Motor neuron (in vitro differentiated cells): ENCODE measurements around the gene WWOX. TPM values are rescaled to one million over a fixed set of nuclear protein-coding genes. Genes with fewer than 3 reads are reported as not detected.
"Not testable (repeated sequence)": the region's sequence is repeated elsewhere in the genome, so short reads cannot be mapped to it uniquely, and the experiment has no call there.

Experiments used
- ATAC-seq, 8 experiments: fragments of 200-7000 bp; cut with Tn5 transposase; replicated peaks in 6 of 8; 2 replicates each; pipeline ENCODE4 v1.8.0; 2021; ENCODE audit warnings: mild to moderate bottlenecking in 8 of 8, moderate library complexity in 8 of 8
- H3K27ac ChIP-seq, 2 donors: fragments of 250-450 bp; sonication (Bioruptor Pico); 2 replicates each; pipeline ENCODE4 v1.9.0; 2021; ENCODE audit warnings: antibody characterized with exemption in 2 of 2, mild to moderate bottlenecking in 2 of 2, moderate library complexity in 1 of 2
- H3K4me1 ChIP-seq, 2 donors: fragments of 250-450 bp; sonication (Bioruptor Pico); replicated peaks in 1 of 2; 2 replicates each; pipeline ENCODE4 v1.6.1; 2021; ENCODE audit warnings: antibody characterized with exemption in 2 of 2, mild to moderate bottlenecking in 2 of 2, moderate library complexity in 1 of 2
- H3K4me3 ChIP-seq, 5 donors: fragments of 250-450 bp; sonication (Bioruptor Pico); 2 replicates each; pipeline ENCODE4 v1.9.0; 2021; ENCODE audit warnings: antibody characterized with exemption in 5 of 5, mild to moderate bottlenecking in 5 of 5, moderate library complexity in 4 of 5
- WGBS, 10 experiments: fragments of 450-650 bp; shearing (Covaris generic); methylation state at CpG; one replicate each; pipeline ENCODE4 v1.0.0; 2022; 5-methylcytosine and 5-hydroxymethylcytosine counted together
- in situ Hi-C, 9 experiments: fragments of 400-800 bp; cut with MboI; loops; one replicate each; pipeline ENCODE4 v1.15.0; 2021; ENCODE audit warnings: low sequenced_read_pairs in 9 of 9, low pct_unique_long_range_greater_than_20kb in 2 of 9; ENCODE audit not compliant: unreplicated experiment in 9 of 9
- total RNA-seq, 8 experiments: library from RNA; unstranded; fragments of 300-600 nt; gene quantifications; 2 replicates each; pipeline versions ENCODE4 v1.2.3 to v1.2.4, GENCODE V29; 2022

Gene WWOX
- total RNA-seq, 8 experiments from 2014 or later: 10.3 to 27.8 (median 12.3) TPM

DNA sequence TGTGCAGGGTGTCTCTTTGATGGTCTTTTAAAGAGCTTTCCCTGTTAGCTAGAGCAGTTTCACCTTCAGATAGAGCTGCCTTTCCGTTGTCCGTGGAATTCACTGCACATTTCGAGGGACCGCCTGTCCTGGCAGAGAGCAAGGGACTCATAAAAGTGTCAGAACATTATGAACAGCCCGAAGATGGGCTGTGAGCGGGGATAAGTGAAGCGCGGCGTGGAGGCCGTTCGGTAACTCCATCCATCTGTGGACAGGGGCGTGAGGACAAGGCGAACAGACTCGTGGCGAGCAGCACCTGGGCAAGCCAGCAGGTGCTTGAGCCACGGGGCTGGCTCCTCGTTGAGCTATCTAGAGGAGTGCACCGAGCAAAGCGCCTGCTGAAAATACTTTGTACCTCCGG lies 1129.9 kb downstream of the WWOX start:
- H3K4me1 ChIP-seq: peaks cover 0 to 9% of the 10 kb centered on the region in 2 donors
- WGBS, 10 experiments: 91 to 100% (median 96%) methylated on average over 2 to 9 of the region's 20 CpGs; no CpG with 5 or more reads in 6 of the 10 experiments
- no peak overlapping the region for H3K4me3 ChIP-seq
- H3K27ac ChIP-seq: peak overlapping the region in 1 of 2 donors; percentile 7
- in situ Hi-C loops: no loop called here
- peak in 3 of 8 experiments; percentile 64 to 83 (median 67) for ATAC-seq

DNA sequence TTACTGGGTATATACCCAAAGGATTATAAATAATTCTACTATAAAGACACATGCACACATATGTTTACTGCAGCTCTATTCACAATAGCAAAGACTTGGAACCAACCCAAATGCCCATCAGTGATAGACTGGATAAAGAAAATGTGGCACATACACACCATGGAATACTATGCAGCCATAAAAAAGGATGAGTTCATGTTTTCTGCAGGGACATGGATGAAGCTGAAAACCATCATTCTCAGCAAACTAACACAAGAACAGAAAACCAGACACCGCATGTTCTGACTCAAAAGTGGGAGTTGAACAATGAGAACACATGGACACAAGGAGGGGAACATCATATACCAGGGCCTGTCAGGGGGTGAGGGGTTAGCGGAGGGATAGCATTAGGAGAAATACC lies 1146.2 kb downstream of the WWOX start:
- peaks cover 7 to 11% of the 10 kb centered on the region in 2 donors for H3K4me1 ChIP-seq
- H3K27ac ChIP-seq, in situ Hi-C loops, H3K4me3 ChIP-seq, ATAC-seq: not testable (repeated sequence)
- 100% methylated on average over 1 of the region's 2 CpGs; no CpG with 5 or more reads in 8 of the 10 experiments for WGBS, 10 experiments

DNA sequence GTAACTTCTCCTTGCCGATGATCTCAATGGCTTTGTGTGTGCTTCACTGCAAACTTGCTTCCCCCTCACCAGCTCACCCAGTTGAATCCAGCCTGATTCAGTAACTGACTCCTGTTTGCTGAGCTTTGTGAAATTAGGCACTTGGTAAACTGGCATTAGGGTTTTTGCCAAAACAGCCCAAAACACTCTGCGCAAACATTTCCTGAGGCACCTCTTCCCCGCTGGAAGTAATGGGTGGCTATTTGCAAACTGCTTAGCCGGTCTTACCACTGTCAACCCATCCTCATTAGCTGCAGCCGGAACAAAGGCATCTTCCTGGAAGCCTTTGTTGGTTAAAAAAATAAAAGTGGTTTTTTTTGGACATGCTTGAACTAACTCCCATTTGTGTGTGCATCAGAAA lies 1147.9 kb downstream of the WWOX start:
- Histone ChIP-seq H3K4me1 (peaks cover 7 to 12% of the 10 kb centered on the region in 2 donors), H3K4me3 (no peak overlapping the region), H3K27ac (no peak overlapping the region)
- ATAC-seq: peak in 1 of 8 experiments; percentile 26
- in situ Hi-C loops: no loop called here
- WGBS, 10 experiments: 0 to 83% (median 53%) methylated on average over 1 to 5 of the region's 5 CpGs; no CpG with 5 or more reads in 2 of the 10 experiments

DNA sequence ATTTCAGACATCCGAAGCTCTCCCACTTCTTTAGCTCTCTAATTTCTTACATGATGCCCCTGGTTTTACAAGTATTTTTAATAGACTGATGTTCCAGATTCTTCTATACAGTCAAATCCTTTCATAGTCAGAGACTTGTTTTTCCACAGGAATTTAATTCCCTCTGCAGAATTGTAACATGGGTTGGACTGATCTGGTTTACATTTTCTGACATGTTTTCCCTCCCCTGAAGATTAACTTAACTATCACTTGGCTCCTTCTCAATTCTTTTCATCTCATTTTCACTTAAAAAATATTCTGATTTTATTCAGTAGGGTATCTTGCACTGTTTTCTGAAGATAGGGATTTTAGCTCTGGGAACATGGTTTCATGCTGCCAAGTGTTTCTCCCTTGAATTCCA lies 1148.9 kb downstream of the WWOX start:
- WGBS, 10 experiments: 7 to 100% (median 62%) methylated on average over 1 of the region's 1 CpG; no CpG with 5 or more reads in 2 of the 10 experiments
- H3K27ac ChIP-seq: no peak overlapping the region
- H3K4me1 ChIP-seq: peaks cover 7 to 12% of the 10 kb centered on the region in 2 donors
- no peak overlapping the region for H3K4me3 ChIP-seq
- in situ Hi-C loops: no loop called here
- ATAC-seq: no peak

DNA sequence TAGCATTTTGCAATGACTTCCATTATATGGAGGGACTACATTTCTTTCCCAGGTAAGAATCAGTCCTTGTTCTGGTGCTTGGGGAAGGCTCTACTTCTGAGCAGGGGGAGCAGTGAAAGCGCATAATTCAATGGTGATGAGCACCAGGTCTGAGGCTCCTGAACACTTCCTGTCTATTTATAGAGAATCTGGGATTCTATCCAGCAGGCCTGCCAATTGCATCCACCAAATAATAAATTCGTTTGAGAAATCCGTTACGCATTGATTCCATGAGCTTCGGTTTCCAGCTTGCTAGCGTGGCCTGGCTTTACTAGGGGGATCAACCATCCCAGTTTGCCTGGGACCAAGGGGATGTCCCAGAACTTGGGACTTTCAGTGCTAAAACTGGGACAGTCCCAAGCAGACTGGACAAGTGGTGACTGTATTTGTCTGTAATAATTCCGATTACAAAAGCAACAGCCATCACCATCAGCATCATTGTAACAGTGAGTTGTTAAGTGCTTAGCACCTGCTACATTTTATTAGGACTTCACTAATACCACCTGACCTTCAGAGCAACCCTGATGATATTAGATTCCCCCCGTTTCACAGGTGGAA lies 1151.1 kb downstream of the WWOX start:
- Histone ChIP-seq H3K4me3 (no peak overlapping the region), H3K4me1 (peaks cover 7 to 12% of the 10 kb centered on the region in 2 donors), H3K27ac (no peak overlapping the region)
- WGBS, 10 experiments: 2 to 100% (median 68%) methylated on average over 1 to 8 of the region's 8 CpGs; no CpG with 5 or more reads in 2 of the 10 experiments
- no peak for ATAC-seq
- in situ Hi-C loops: no loop called here

DNA sequence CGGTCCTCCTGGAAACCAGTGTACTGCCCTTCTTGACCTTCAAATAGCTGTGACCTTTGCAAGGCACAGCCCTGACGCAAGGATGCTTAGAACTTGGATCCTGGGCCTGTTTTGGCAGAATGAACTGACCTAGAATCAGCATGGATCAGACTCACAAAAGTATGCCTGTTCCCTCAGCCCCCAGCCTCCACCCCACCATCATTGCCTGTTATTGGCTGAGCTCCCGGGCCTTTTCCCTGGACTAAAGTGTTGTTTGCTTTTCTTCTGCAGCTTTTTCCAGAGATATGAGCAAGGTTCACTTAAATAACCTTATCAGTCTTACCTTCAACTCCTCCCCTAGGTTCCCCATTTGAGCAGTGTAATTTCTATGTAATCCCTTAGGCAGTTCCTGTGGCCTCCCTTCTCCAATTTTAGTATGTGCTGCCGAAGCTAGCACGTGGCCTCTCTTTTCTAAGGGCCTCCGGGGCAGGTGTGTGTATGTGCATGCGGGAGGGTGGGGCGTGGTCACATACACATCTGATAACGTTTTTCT lies 1153.7 kb downstream of the WWOX start:
- ATAC-seq: no peak
- no peak overlapping the region for H3K4me3 ChIP-seq
- WGBS, 10 experiments: 43 to 100% (median 86%) methylated on average over 1 to 5 of the region's 9 CpGs; no CpG with 5 or more reads in 1 of the 10 experiments
- in situ Hi-C loops: no loop called here
- H3K27ac ChIP-seq: no peak overlapping the region
- peaks cover 7 to 17% of the 10 kb centered on the region in 2 donors for H3K4me1 ChIP-seq

DNA sequence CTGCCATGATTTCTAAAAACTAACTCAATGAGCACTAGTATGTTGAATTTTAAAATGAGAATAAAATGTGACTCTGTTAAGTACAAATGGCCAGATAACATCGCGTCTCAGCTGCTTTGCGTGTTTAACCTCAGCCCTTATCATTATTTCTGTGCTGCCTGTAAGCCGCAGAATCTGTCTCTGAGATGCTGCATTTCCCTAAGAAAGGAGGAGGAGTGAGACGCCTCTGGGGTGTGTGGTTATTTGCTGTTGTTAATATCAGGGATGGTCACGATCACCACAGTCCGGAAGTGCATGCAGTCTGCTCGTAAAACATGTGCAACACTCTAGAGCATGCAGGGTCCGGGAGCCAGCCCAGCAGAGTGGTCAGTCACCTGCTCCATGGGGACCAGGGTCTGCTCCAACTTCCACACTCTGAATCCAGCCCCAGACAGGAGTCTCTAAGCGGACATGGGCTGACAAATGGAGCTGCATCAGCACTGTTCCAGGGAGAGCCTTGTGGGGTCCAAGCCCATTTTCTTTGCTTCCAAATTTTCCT lies 1158.6 kb downstream of the WWOX start:
- 41 to 100% (median 89%) methylated on average over 3 to 7 of the region's 10 CpGs; no CpG with 5 or more reads in 3 of the 10 experiments for WGBS, 10 experiments
- no peak overlapping the region for H3K27ac ChIP-seq
- H3K4me1 ChIP-seq: peaks cover 3 to 5% of the 10 kb centered on the region in 2 donors
- H3K4me3 ChIP-seq: no peak overlapping the region
- no peak for ATAC-seq
- in situ Hi-C loops: no loop called here

DNA sequence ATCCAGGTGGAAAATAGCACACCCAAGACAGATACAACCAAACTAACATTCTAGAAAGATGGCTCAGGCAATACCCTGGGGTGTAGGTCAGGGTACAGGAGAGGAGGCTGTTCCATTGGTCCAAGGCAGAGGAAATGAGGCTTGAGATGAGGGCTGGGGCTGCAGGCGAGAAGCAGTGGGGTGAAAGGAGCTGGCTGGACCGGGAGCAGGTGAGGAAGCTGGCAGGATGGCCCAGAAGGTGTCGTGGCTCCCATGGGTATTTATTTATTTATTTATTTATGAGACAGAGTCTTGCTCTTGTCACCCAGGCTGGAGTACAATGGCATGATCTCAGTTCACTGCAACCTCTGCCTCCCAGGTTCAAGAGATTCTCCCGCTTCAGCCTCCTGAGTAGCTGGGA lies 1161.4 kb downstream of the WWOX start:
- H3K27ac ChIP-seq, H3K4me1 ChIP-seq, ATAC-seq, H3K4me3 ChIP-seq, in situ Hi-C loops: not testable (repeated sequence)
- 0 to 100% (median 94%) methylated on average over 1 to 3 of the region's 4 CpGs; no CpG with 5 or more reads in 4 of the 10 experiments for WGBS, 10 experiments

DNA sequence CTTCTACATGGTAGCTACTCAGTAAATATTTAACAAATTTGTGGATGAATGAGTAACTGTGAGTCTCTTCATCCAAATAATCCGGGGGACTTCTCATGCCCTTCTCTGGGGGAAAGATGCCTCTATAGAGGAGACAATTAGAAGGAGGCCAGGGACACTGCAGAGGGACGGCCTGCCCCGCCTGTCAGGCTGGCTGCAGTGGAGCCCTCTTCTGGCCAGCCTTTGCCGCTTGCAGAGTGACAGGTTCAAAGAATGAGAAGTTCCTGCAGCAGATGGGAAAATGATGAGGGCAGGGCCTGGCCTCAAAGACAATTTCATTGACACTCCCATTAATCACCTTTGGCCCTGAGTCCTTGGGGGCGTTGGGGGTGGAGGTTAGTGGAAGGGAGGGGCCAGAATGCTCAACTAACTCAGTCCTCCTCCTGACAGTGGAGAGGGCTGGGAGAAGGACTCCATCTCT lies 1162.1 kb downstream of the WWOX start:
- peaks cover 3 to 5% of the 10 kb centered on the region in 2 donors for H3K4me1 ChIP-seq
- in situ Hi-C loops: no loop called here
- ATAC-seq: peak in 7 of 8 experiments; percentile 51 to 92 (median 65)
- 0 to 50% (median 20%) methylated on average over 1 to 3 of the region's 5 CpGs; no CpG with 5 or more reads in 3 of the 10 experiments for WGBS, 10 experiments
- no peak overlapping the region for H3K4me3 ChIP-seq
- no peak overlapping the region for H3K27ac ChIP-seq

DNA sequence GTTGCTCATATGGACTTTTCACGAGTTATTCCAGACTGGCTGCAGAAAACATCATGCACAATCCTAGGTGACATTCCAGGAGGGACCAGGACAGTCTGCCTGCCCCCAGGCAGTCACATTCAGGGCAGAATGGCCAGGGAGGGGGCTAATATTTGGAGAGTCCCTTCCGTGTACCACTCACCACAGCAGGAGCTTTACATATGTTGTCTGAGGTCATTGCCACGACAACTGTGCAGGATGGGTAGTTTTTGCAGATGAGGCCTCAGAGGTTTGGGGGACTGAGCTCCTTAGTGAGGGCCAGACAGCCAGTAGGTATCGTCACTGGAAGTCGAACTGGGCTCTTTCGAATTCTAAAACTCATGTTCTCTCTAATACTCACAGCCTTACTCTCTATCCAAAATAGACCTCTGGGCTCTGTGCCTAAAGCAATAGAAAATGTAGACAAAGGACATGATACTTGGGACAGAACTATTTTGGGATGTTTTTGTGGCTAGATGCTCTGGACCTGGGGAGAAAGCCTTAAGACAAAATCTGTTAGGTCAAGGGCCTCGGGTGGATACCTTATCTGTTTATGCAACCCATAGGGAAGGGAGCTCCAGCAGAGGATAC lies 1162.6 kb downstream of the WWOX start:
- Histone ChIP-seq H3K4me1 (peaks cover 3 to 5% of the 10 kb centered on the region in 2 donors), H3K4me3 (no peak overlapping the region), H3K27ac (no peak overlapping the region)
- WGBS, 10 experiments: 0 to 92% (median 50%) methylated on average over 1 to 4 of the region's 7 CpGs; no CpG with 5 or more reads in 5 of the 10 experiments
- in situ Hi-C loops: no loop called here
- peak in 3 of 8 experiments; percentile 9 to 18 (median 11) for ATAC-seq

Other genes starting within 250 kb of the WWOX start
- gene CLEC3A, start 77.1 kb upstream of the WWOX start, total RNA-seq: under 1 TPM in 1 of 8 experiments, not detected in 7; 0.14 TPM